Parathyroid adenoma (tissue), 2 donors: ENCODE results near the gene SGF29.
"Not testable (repeated sequence)": the region's sequence is repeated elsewhere in the genome, so short reads cannot be mapped to it uniquely, and the experiment has no call there.

Experiments used
- H2AFZ ChIP-seq: fragments of 300-600 bp; sonication (generic); one replicate; pipeline ENCODE4 v1.7.0; 2017; ENCODE audit warnings: antibody characterized with exemption, mild to moderate bottlenecking
- H3K27ac ChIP-seq: fragments of 300-600 bp; sonication (generic); one replicate; pipeline ENCODE4 v1.7.0; 2017
- H3K27me3 ChIP-seq: fragments of 300-600 bp; sonication (generic); one replicate; pipeline ENCODE4 v1.7.0; 2017; ENCODE audit warnings: low read length; ENCODE audit not compliant: control insufficient read depth, insufficient read depth
- H3K36me3 ChIP-seq: fragments of 300-600 bp; sonication (generic); one replicate; pipeline ENCODE4 v1.7.0; 2017; ENCODE audit warnings: low read length; ENCODE audit not compliant: control insufficient read depth, insufficient read depth
- H3K4me1 ChIP-seq: fragments of 300-600 bp; sonication (generic); one replicate; pipeline ENCODE4 v1.7.0; 2017; ENCODE audit warnings: control low read depth
- H3K4me2 ChIP-seq: fragments of 300-600 bp; sonication (generic); one replicate; pipeline ENCODE4 v1.7.0; 2017; ENCODE audit warnings: low read length
- H3K4me3 ChIP-seq: fragments of 300-600 bp; sonication (generic); one replicate; pipeline ENCODE4 v1.7.0; 2017; ENCODE audit warnings: low read depth, low read length
- H3K79me2 ChIP-seq: fragments of 300-600 bp; sonication (generic); one replicate; pipeline ENCODE4 v1.7.0; 2017; ENCODE audit warnings: control low read depth
- H3K9ac ChIP-seq: fragments of 300-600 bp; sonication (generic); one replicate; pipeline ENCODE4 v1.7.0; 2017; ENCODE audit warnings: mild to moderate bottlenecking
- H3K9me3 ChIP-seq: fragments of 300-600 bp; sonication (generic); one replicate; pipeline ENCODE4 v1.7.0; 2017; ENCODE audit warnings: low read length; ENCODE audit not compliant: control insufficient read depth
- TF ChIP-seq, protein P1 (sequence below): fragments of 300-600 bp; sonication (generic); IDR thresholded peaks from one replicate; pipeline ENCODE4 v1.7.0; 2017; ENCODE audit warnings: antibody characterized with exemption, mild to moderate bottlenecking
- donor health status: primary hyperparathyroidism.

Gene SGF29

DNA sequence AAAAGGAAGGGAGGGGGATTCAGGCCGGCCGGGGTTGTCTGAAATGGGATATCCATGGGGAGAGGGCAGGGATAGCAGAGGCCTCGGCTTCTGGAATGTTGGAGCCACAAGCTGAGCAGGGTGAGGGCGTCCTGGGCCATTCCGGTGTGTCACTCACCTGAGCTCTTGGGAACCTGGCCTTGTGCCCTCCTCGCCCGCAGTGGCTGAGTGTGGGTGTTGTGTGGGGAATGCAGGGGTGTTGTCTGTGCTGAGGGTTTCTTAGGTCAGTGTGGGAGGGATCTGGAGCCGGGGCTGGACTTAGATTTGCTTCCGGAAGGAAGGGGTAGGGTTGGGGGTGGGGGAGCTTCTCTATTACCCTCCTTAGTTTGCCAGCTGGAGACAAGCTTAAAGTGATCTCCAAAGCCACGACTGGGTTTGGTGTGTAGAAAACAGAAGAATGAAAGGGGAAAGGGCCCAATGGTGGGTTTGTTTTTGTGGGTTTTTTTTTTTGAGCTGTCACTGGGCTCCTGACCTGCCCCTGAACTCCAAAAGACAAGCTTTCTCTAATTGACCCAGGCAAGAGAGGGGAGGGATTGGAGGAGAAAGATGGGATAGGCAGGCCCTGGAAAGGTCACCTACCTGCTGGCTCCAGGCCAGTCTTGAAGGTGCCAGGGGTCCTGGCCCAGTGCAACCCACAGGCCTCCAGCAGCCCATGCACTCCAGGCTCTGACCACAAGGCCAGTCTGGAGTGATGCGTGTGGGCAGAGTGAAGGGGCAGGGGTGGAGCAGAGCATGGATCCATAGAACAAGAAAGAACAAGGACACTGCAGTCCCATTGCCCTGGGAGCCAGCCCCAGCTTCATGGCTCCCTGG lies 43.3 kb downstream of the SGF29 start, which contains the start of gene SULT1A2:
SULT1A2 (minus strand) TSS at position 211 of the 852 bp plus-strand sequence. CDS start 1,120 bp downstream, outside the sequence.
- peak within 1 kb of the TSS; percentile 73 for H2AFZ ChIP-seq
- no peaks in the 10 kb centered on the region for H3K36me3 ChIP-seq
- TF ChIP-seq, protein P1, sequence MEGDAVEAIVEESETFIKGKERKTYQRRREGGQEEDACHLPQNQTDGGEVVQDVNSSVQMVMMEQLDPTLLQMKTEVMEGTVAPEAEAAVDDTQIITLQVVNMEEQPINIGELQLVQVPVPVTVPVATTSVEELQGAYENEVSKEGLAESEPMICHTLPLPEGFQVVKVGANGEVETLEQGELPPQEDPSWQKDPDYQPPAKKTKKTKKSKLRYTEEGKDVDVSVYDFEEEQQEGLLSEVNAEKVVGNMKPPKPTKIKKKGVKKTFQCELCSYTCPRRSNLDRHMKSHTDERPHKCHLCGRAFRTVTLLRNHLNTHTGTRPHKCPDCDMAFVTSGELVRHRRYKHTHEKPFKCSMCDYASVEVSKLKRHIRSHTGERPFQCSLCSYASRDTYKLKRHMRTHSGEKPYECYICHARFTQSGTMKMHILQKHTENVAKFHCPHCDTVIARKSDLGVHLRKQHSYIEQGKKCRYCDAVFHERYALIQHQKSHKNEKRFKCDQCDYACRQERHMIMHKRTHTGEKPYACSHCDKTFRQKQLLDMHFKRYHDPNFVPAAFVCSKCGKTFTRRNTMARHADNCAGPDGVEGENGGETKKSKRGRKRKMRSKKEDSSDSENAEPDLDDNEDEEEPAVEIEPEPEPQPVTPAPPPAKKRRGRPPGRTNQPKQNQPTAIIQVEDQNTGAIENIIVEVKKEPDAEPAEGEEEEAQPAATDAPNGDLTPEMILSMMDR, result no peak
- H3K79me2 ChIP-seq, result no peaks in the 10 kb centered on the region
- H3K4me3 ChIP-seq, result peak within 1 kb of the TSS; percentile 24
- no peaks in the 10 kb centered on the region for H3K9me3 ChIP-seq
- H3K4me1 ChIP-seq, result peaks cover 28% of the 10 kb centered on the region
- peak within 1 kb of the TSS; percentile 47 for H3K4me2 ChIP-seq
- H3K27ac ChIP-seq, result peak within 1 kb of the TSS; percentile 95
- H3K9ac ChIP-seq, result peak within 1 kb of the TSS; percentile 34
- H3K27me3 ChIP-seq, result no peaks in the 10 kb centered on the region

DNA sequence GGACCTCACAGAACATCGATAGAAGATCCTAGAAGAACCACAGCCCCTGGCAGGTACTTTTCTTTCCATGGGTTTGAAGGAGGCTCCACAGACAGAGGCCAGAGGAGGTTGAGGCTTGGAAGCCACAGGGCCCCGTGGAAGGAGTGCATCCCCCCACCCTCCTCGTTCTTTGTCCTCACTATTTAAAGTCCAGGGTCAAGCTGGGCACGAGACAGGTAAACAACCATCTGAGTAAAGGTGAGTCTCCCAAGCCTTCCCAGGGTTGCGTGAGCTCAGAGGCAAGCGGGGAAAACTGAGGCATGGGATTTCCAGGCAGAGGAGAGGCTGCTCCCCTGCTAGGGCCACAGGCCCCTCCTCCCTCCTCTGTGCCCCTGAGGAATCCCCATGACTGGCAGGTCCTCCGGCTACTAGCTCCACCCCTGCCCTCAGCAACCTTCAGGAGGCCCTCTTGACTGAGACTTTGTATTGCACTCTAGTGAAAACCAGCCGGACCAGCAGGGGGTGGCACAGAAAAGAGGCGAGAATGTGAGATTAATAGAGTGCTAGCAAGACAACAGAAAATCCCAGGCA lies 44.1 kb downstream of the SGF29 start:
- peak overlapping the region; percentile 95 for H3K27ac ChIP-seq
- TF ChIP-seq, protein P1, result peak; percentile 50

DNA sequence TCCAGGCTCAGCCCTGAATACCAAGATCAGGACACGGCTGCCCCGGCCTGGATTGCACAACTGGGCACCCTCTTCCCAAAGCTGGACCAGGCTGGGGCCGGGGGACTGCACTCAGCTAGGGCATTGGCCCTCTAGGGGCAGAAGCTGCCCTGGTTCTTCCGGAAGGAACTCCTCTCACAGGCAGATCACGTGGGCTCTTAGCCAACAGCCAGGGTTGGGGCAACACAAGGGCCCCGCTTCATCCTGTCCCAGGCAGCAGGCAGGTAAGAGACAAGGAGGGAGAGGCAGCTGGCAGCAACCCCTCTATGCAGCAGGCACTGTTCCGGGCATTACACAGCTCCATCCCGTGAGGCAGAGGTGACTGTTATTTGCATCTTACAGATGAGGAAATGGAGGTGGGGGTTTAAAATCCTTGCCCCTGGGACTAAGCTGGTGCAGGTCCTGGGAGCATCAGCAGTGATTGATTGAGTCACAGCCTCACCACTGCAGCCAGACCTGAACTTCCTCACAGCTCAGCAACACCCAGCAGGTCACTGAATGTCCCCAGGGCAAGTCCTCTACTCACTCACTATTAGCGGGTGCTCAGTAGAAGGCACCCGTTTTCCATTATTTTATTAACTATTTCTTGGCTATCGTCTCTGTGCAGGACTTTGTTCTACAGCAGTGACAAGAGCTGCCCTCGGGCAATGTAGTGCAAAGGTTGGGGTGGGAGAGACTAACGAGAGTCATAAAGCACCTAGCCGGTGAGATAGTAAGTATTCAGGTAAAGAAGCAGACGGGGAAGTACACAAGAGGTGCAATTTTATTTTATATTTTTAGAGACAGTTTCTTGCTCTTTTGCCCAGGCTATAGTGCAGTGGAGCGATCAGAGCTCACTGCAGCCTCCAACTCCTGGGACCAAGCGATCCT lies 45.9 kb downstream of the SGF29 start:
- H3K27me3 ChIP-seq, H3K79me2 ChIP-seq, H3K4me3 ChIP-seq, H3K4me2 ChIP-seq, H3K27ac ChIP-seq, H2AFZ ChIP-seq, H3K36me3 ChIP-seq, H3K9me3 ChIP-seq, H3K9ac ChIP-seq: not testable (repeated sequence)
- peaks cover 23% of the 10 kb centered on the region for H3K4me1 ChIP-seq

More for the DNA sequence above, 44.1 kb downstream of the SGF29 start:
- no peaks in the 10 kb centered on the region for H3K36me3 ChIP-seq
- H3K27me3 ChIP-seq, result no peaks in the 10 kb centered on the region
- H3K9me3 ChIP-seq, result no peaks in the 10 kb centered on the region
- no peak overlapping the region for H3K9ac ChIP-seq
- H3K4me1 ChIP-seq, result peaks cover 28% of the 10 kb centered on the region
- no peak overlapping the region for H3K4me3 ChIP-seq
- H3K79me2 ChIP-seq, result no peaks in the 10 kb centered on the region
- peak overlapping the region; percentile 73 for H2AFZ ChIP-seq
- peak overlapping the region; percentile 29 for H3K4me2 ChIP-seq

DNA sequence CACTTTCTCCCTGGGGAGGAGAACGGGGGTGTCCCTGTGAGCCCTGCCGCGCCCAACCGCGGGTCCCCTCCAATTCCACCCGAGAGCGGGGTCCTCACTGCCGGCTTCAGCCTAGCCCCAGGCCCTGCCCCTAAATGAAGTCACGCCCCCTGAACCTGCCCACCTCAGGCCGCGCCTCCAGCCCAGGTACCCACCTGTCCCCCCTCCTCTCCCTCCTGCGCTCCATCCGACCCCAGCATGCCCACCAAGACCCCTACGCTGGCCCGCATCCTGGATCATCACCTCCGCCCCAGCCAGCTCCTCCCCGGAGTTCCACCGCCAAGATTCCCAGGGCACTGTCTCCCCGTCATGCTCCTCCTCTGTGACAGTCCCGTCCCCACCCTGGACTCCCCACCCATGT lies 47.2 kb downstream of the SGF29 start:
- H3K9ac ChIP-seq, H3K4me3 ChIP-seq, H3K36me3 ChIP-seq, H3K4me2 ChIP-seq, H2AFZ ChIP-seq, H3K27me3 ChIP-seq, H3K27ac ChIP-seq, H3K9me3 ChIP-seq, H3K79me2 ChIP-seq: not testable (repeated sequence)
- peaks cover 17% of the 10 kb centered on the region for H3K4me1 ChIP-seq

DNA sequence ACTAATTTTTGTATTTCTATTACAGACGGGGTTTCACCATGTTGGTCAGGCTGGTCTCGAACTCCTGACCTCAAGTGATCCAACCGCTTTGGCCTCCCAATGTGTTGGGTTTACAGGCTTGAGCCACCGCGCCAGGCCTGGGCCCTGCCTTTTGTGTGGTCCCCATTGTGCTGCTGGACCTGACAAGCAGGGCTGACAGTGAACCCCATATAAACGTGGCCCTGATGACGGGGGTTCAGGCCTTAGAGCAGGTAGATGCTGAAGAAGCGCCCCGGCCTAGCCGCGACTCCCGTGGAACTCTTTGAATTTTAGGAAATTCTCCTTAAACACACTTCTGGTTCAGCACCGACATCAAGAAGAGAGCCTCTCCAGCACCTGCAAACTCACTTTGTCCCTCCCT lies 47.9 kb downstream of the SGF29 start:
- peaks cover 12% of the 10 kb centered on the region for H3K4me1 ChIP-seq
- H3K79me2 ChIP-seq, H3K27ac ChIP-seq, H2AFZ ChIP-seq, H3K4me2 ChIP-seq, H3K9me3 ChIP-seq, H3K36me3 ChIP-seq, H3K4me3 ChIP-seq, H3K9ac ChIP-seq, H3K27me3 ChIP-seq: not testable (repeated sequence)

DNA sequence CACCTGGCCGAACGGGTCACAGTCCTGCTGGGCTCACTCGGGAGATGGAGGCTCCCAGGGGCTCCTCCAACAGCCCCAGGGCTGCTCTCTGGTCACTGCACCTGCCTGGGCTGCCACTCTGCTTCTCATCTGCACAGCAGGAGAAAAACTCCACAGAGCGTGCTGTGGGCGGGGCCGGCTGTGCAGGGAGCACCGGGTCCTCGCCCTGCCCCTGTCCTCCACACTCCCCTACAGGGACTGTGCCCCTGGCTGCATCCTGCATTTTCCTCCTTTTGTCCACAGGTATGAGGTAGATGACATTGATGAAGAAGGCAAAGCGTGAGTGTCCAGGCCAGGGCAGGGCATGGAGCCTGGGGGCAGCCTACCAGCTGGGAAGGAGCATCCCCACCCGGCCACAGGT lies 48.3 kb downstream of the SGF29 start:
- peaks cover 12% of the 10 kb centered on the region for H3K4me1 ChIP-seq
- not testable (repeated sequence) for H3K4me2 ChIP-seq, H3K9ac ChIP-seq

More for the DNA sequence above, 48.3 kb downstream of the SGF29 start:
- not testable (repeated sequence) for H3K4me3 ChIP-seq, H2AFZ ChIP-seq, H3K27ac ChIP-seq, H3K36me3 ChIP-seq, H3K27me3 ChIP-seq, H3K79me2 ChIP-seq, H3K9me3 ChIP-seq
